Measurements from ENCODE around the gene AAK1.

DNA sequence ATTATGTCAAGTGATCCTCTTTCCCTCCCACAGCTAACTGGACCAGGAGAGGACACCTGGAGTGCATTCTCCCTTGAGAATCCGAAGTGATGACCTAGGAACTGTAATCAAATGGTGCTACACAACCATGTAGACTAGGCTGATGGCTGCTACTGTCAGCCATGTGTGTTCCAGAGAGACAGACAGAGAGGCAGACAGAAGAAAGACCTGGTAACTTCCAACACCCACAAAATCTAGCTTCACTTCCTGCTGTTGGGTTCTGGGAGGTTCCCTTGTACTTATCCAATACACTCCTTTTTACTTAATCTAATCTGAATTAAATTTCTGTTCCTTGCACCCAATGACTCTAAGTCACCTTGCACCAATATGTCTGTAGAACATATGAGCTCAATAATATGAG lies 72.3 kb downstream of the AAK1 start:
- no peak for TF ChIP-seq SMC3 (conservative IDR thresholded peaks at IDR 0.05; ENCODE audit: poor library complexity)
- TF ChIP-seq, protein P1, sequence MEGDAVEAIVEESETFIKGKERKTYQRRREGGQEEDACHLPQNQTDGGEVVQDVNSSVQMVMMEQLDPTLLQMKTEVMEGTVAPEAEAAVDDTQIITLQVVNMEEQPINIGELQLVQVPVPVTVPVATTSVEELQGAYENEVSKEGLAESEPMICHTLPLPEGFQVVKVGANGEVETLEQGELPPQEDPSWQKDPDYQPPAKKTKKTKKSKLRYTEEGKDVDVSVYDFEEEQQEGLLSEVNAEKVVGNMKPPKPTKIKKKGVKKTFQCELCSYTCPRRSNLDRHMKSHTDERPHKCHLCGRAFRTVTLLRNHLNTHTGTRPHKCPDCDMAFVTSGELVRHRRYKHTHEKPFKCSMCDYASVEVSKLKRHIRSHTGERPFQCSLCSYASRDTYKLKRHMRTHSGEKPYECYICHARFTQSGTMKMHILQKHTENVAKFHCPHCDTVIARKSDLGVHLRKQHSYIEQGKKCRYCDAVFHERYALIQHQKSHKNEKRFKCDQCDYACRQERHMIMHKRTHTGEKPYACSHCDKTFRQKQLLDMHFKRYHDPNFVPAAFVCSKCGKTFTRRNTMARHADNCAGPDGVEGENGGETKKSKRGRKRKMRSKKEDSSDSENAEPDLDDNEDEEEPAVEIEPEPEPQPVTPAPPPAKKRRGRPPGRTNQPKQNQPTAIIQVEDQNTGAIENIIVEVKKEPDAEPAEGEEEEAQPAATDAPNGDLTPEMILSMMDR (IDR thresholded peaks at IDR 0.05; ENCODE audit: poor library complexity, severe bottlenecking), result no peak
- TF ChIP-seq TAF1 (IDR thresholded peaks at IDR 0.05; ENCODE audit: low read depth), result no peak
- no peak for TF ChIP-seq EZH2 (IDR thresholded peaks at IDR 0.05; ENCODE audit: borderline replicate concordance, insufficient read depth, low read length, poor library complexity, severe bottlenecking)
- no peak for TF ChIP-seq MXI1 (conservative IDR thresholded peaks at IDR 0.05; ENCODE audit: poor library complexity, severe bottlenecking)
- no peak for TF ChIP-seq EP300 (conservative IDR thresholded peaks at IDR 0.05; ENCODE audit: poor library complexity, severe bottlenecking)
- TF ChIP-seq, protein P2, sequence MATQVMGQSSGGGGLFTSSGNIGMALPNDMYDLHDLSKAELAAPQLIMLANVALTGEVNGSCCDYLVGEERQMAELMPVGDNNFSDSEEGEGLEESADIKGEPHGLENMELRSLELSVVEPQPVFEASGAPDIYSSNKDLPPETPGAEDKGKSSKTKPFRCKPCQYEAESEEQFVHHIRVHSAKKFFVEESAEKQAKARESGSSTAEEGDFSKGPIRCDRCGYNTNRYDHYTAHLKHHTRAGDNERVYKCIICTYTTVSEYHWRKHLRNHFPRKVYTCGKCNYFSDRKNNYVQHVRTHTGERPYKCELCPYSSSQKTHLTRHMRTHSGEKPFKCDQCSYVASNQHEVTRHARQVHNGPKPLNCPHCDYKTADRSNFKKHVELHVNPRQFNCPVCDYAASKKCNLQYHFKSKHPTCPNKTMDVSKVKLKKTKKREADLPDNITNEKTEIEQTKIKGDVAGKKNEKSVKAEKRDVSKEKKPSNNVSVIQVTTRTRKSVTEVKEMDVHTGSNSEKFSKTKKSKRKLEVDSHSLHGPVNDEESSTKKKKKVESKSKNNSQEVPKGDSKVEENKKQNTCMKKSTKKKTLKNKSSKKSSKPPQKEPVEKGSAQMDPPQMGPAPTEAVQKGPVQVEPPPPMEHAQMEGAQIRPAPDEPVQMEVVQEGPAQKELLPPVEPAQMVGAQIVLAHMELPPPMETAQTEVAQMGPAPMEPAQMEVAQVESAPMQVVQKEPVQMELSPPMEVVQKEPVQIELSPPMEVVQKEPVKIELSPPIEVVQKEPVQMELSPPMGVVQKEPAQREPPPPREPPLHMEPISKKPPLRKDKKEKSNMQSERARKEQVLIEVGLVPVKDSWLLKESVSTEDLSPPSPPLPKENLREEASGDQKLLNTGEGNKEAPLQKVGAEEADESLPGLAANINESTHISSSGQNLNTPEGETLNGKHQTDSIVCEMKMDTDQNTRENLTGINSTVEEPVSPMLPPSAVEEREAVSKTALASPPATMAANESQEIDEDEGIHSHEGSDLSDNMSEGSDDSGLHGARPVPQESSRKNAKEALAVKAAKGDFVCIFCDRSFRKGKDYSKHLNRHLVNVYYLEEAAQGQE (IDR thresholded peaks at IDR 0.05; ENCODE audit: borderline replicate concordance), result no peak

All from neural cell (in vitro differentiated cells).